OCI-LY1 (cell line): ENCODE data around the gene THOC2.

Experiments used
- EZH2 ChIP-seq: fragments of 200-600 bp; sonication (generic), shearing (Covaris generic); IDR thresholded peaks from 2 replicates; pipeline ENCODE4 v1.8.0; 2017; ENCODE audit warnings: borderline replicate concordance, mixed run types, mild to moderate bottlenecking, antibody characterized with exemption, low read length, moderate library complexity, mixed read lengths
- TF ChIP-seq, protein P1 (sequence below): fragments of 200-600 bp; sonication (generic), shearing (Covaris generic); IDR thresholded peaks from 2 replicates; pipeline ENCODE4 v1.5.1; 2017; ENCODE audit warnings: mild to moderate bottlenecking, antibody characterized with exemption, low read length, moderate library complexity, mixed read lengths

- TF ChIP-seq, protein P1, sequence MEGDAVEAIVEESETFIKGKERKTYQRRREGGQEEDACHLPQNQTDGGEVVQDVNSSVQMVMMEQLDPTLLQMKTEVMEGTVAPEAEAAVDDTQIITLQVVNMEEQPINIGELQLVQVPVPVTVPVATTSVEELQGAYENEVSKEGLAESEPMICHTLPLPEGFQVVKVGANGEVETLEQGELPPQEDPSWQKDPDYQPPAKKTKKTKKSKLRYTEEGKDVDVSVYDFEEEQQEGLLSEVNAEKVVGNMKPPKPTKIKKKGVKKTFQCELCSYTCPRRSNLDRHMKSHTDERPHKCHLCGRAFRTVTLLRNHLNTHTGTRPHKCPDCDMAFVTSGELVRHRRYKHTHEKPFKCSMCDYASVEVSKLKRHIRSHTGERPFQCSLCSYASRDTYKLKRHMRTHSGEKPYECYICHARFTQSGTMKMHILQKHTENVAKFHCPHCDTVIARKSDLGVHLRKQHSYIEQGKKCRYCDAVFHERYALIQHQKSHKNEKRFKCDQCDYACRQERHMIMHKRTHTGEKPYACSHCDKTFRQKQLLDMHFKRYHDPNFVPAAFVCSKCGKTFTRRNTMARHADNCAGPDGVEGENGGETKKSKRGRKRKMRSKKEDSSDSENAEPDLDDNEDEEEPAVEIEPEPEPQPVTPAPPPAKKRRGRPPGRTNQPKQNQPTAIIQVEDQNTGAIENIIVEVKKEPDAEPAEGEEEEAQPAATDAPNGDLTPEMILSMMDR = no peak
- no peak for TF ChIP-seq EZH2
Measured at GRCh38 chrX:123773258-123773988, 40.6 kb upstream of the THOC2 start.
